Activated CD4-positive, alpha-beta memory T cell treated with anti-CD3 and anti-CD28 coated beads for 36 hours (primary cell): ENCODE data around the gene MMP23B. TPM values are rescaled to one million over a fixed set of nuclear protein-coding genes. Genes with fewer than 3 reads are reported as not detected.

Source experiments
- CTCF ChIA-PET: fragments of 350-600 bp; sonication (Branson Sonifier 250); formaldehyde crosslinking; loops from one replicate; lab custom pipeline; 2021; ENCODE audit warnings: antibody characterized with exemption, inconsistent platforms; lab: Charles Lee
- POLR2A ChIA-PET: fragments of 350-600 bp; sonication (Branson Sonifier 250); formaldehyde crosslinking; loops from one replicate; lab custom pipeline; 2021; ENCODE audit warnings: antibody characterized with exemption; lab: Charles Lee
- DNase-seq: peaks from one replicate; pipeline ENCODE4 v3.0.0-alpha.2; 2020
- H3K27ac Mint-ChIP-seq: one replicate; pipeline ENCODE4 v1.8.0; 2021; ENCODE audit warnings: mixed read lengths
- H3K27me3 Mint-ChIP-seq: one replicate; pipeline ENCODE4 v1.8.0; 2021; ENCODE audit warnings: mixed read lengths
- H3K36me3 Mint-ChIP-seq: one replicate; pipeline ENCODE4 v1.8.0; 2021; ENCODE audit warnings: mixed read lengths
- H3K4me1 Mint-ChIP-seq: one replicate; pipeline ENCODE4 v1.8.0; 2021; ENCODE audit warnings: low read depth, mixed read lengths
- H3K4me3 Mint-ChIP-seq: one replicate; pipeline ENCODE4 v1.8.0; 2021; ENCODE audit warnings: mild to moderate bottlenecking, mixed read lengths
- H3K9me3 Mint-ChIP-seq: one replicate; pipeline ENCODE4 v1.8.0; 2021; ENCODE audit warnings: mixed read lengths
- intact Hi-C: fragments of 100-400 bp; cut with micrococcal nuclease; formaldehyde crosslinking; loops from one replicate; pipeline ENCODE4 v1.15.1; 2023
- total RNA-seq, 2 experiments: library from RNA; stranded (reverse); gene quantifications; one replicate each; pipeline ENCODE4 v1.2.3, GENCODE V29; 2021

Gene MMP23B
- total RNA-seq, 2 experiments from 2014 or later: 0.61 to 1.1 TPM

DNA sequence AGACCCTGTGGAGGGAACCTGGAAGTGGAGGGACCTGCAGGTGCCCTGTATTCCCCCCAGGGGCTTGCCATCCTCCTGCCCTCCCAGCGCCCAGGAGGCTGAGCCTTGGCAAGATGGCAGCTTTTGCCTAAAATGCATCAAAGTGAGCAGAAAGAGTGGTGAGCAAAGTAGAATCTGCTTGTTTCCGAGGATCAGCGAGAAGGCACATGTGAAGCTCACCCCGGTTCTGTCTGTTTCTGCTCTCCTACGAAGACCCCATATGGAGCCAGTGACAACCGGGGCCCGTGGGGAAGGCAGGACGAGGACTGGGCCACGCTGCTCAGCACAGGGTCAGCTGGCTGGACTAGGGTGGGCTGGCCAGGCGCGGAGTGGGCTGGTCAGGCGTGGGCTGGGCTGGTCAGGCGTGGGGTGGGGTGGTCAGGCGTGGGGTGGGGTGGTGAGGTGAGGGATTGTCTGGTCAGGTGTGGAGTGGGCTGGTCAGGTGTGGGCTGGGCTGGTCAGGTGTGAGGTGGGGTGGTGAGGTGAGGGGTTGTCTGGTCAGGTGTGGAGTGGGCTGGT lies 26.9 kb upstream of the MMP23B start:
- POLR2A ChIA-PET: interaction anchor here (1.4 kb wide), 1 partner anchor 9 kb away, joined by 3 read pairs; no protein-coding TSS in a partner anchor
- no peak for DNase-seq
- Mint-ChIP-seq H3K27ac (no peak overlapping the region), H3K4me3 (no peak overlapping the region), H3K9me3 (no peaks in the 10 kb centered on the region), H3K4me1 (peaks cover 15% of the 10 kb centered on the region), H3K27me3 (no peaks in the 10 kb centered on the region), H3K36me3 (no peaks in the 10 kb centered on the region)
- CTCF ChIA-PET: no interaction called here
- intact Hi-C loops: no loop called here

- peaks cover 17% of the 10 kb centered on the region for H3K4me1 Mint-ChIP-seq
- H3K4me3 Mint-ChIP-seq: no peak overlapping the region
- no peak for DNase-seq
- no peaks in the 10 kb centered on the region for H3K36me3 Mint-ChIP-seq
- no peaks in the 10 kb centered on the region for H3K27me3 Mint-ChIP-seq
- CTCF ChIA-PET: no interaction called here
- H3K9me3 Mint-ChIP-seq: no peaks in the 10 kb centered on the region
- POLR2A ChIA-PET: no interaction called here
- intact Hi-C loops: no loop called here
- H3K27ac Mint-ChIP-seq: no peak overlapping the region
These were observed 26.2 kb upstream of the MMP23B start for GRCh38 chr1:1605724-1606123.

GRCh38 chr1:1606232-1606631 lies 25.7 kb upstream of the MMP23B start:
- intact Hi-C loops: no loop called here
- CTCF ChIA-PET: no interaction called here
- no peak overlapping the region for H3K27ac Mint-ChIP-seq
- no peak overlapping the region for H3K4me3 Mint-ChIP-seq
- H3K4me1 Mint-ChIP-seq: peaks cover 17% of the 10 kb centered on the region
- H3K27me3 Mint-ChIP-seq: no peaks in the 10 kb centered on the region
- H3K36me3 Mint-ChIP-seq: no peaks in the 10 kb centered on the region
- no peak for DNase-seq
- H3K9me3 Mint-ChIP-seq: no peaks in the 10 kb centered on the region
- POLR2A ChIA-PET: interaction anchor here (0.6 kb wide), 1 partner anchor 535 kb away, joined by 3 read pairs; no protein-coding TSS in a partner anchor

DNA sequence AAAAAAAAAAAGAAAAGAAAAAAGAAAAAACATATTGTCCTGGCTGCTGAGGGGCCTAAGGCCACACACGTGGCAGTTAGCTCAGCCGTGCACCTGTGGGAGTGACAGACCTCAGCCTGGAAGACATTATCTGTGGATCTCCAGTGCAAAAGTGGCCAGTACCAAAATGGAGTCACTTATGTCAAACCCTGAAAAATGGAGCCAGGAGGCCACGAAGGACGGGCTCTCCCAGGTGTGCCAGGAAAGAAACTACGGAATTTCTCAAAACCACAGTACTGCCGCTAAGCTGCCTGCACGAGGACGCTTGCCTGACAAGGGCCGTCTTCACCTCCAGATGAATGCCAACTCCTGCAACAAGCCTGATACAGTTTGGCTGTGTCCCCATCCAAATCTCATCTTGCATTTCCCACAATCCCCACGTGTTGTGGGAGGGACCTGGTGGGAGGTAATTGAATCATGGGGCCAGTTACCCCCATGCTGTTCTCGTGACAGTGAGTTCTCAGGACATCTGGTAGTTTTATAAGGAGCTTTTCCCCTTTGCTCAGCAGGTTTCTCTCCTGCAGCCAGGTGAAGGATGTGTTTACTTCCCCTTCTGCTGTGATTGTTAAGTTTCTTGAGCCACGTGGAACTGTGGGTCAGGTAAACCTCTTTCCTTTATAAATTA lies 22.0 kb upstream of the MMP23B start:
- POLR2A ChIA-PET: no interaction called here
- no peak overlapping the region for H3K4me3 Mint-ChIP-seq
- H3K27me3 Mint-ChIP-seq: no peaks in the 10 kb centered on the region
- CTCF ChIA-PET: no interaction called here
- intact Hi-C loops: no loop called here
- no peak for DNase-seq
- H3K36me3 Mint-ChIP-seq: peaks cover 6% of the 10 kb centered on the region
- no peaks in the 10 kb centered on the region for H3K9me3 Mint-ChIP-seq
- peaks cover 30% of the 10 kb centered on the region for H3K4me1 Mint-ChIP-seq
- H3K27ac Mint-ChIP-seq: no peak overlapping the region

- Mint-ChIP-seq H3K9me3 (no peaks in the 10 kb centered on the region), H3K27ac (no peak overlapping the region), H3K4me1 (peaks cover 30% of the 10 kb centered on the region), H3K36me3 (peaks cover 6% of the 10 kb centered on the region), H3K27me3 (no peaks in the 10 kb centered on the region), H3K4me3 (no peak overlapping the region)
- intact Hi-C loops: no loop called here
- ChIA-PET CTCF (no interaction called here), POLR2A (interaction anchor here (1.3 kb wide), 1 partner anchor 41 kb away, joined by 5 read pairs; no protein-coding TSS in a partner anchor)
- no peak for DNase-seq
These were observed 21.2 kb upstream of the MMP23B start for GRCh38 chr1:1610796-1611195.

DNA sequence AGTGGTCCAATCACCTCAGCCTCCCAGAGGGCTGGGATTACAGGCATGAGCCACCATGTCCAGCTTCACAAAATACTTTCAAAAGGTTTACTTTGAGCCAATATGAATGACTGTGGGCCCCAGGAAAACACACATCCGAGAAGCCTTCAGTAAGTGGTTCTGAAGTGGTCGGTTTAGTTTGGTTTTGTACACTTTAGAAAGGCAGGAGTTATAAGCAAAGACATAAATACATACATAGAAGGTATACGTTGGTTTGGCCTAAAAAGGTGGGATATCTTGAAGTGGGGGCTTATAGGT lies 19.9 kb upstream of the MMP23B start:
- no peaks in the 10 kb centered on the region for H3K27me3 Mint-ChIP-seq
- H3K36me3 Mint-ChIP-seq: peaks cover 6% of the 10 kb centered on the region
- H3K9me3 Mint-ChIP-seq: no peaks in the 10 kb centered on the region
- H3K4me1 Mint-ChIP-seq: peaks cover 27% of the 10 kb centered on the region
- ChIA-PET POLR2A (interaction anchor here (1.3 kb wide), 1 partner anchor 42 kb away, joined by 5 read pairs; no protein-coding TSS in a partner anchor), CTCF (no interaction called here)
- no peak overlapping the region for H3K27ac Mint-ChIP-seq
- H3K4me3 Mint-ChIP-seq: no peak overlapping the region
- intact Hi-C loops: no loop called here
- no peak for DNase-seq

- Mint-ChIP-seq H3K27me3 (no peaks in the 10 kb centered on the region), H3K4me1 (peaks cover 22% of the 10 kb centered on the region), H3K27ac (peak overlapping the region; percentile 90), H3K36me3 (peaks cover 6% of the 10 kb centered on the region), H3K9me3 (no peaks in the 10 kb centered on the region), H3K4me3 (peak overlapping the region; percentile 90)
- ChIA-PET POLR2A (interaction anchor here (1.0 to 1.1 kb wide), 2 partner anchors 9 to 36 kb away, joined by 3 to 4 read pairs; no protein-coding TSS in a partner anchor), CTCF (interaction anchor here (1.2 to 1.5 kb wide), 3 partner anchors 16 to 56 kb away, joined by 4 to 13 read pairs (median 6); no protein-coding TSS in a partner anchor)
- intact Hi-C loops: loop anchor here (2.0 kb wide), 2 partner anchors 17 to 45 kb away; partner anchors contain the start of gene CDK11B
- no peak for DNase-seq
These were observed 18.4 kb upstream of the MMP23B start for GRCh38 chr1:1613509-1614082.

- intact Hi-C loops: loop anchor here (2.0 kb wide), 2 partner anchors 16 to 44 kb away; partner anchors contain the start of gene CDK11B
- DNase-seq: peak; percentile 76
These were observed 17.6 kb upstream of the MMP23B start for GRCh38 chr1:1614204-1614953.

DNA sequence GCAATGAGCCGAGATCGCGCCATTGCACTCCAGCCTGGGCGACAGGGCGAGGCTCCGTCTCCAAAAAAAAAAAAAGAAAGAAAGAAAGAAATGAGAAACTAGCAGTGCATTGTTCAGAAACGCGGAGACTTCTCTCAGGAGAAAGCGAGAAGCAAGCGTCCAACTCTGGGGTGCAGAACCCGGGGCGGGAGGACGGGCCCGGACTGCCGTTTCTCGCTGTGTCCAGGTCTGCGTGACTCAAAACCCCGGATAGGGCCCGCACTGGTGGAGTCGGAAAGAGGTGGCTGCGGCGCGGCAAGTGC lies 17.1 kb upstream of the MMP23B start:
- DNase-seq: no peak
- intact Hi-C loops: loop anchor here (1.0 to 2.0 kb wide), 4 partner anchors 16 to 240 kb away; partner anchors contain the start of genes AURKAIP1, CDK11B and SSU72
- Mint-ChIP-seq H3K4me3 (peak overlapping the region; percentile 90), H3K36me3 (peaks cover 6% of the 10 kb centered on the region), H3K27me3 (no peaks in the 10 kb centered on the region), H3K9me3 (no peaks in the 10 kb centered on the region), H3K4me1 (peaks cover 22% of the 10 kb centered on the region), H3K27ac (peak overlapping the region; percentile 90)
- ChIA-PET CTCF (interaction anchor here (0.6 to 1.5 kb wide), 6 partner anchors 14 to 291 kb away, joined by 3 to 13 read pairs (median 4); partner anchors contain the start of gene CCNL2), POLR2A (interaction anchor here (0.8 to 1.2 kb wide), 3 partner anchors 16 to 104 kb away, joined by 3 read pairs; no protein-coding TSS in a partner anchor)

More at GRCh38 chr1:1614204-1614953, 17.6 kb upstream of the MMP23B start:
- H3K27ac Mint-ChIP-seq: peak overlapping the region; percentile 90
- ChIA-PET CTCF (interaction anchor here (0.6 to 1.5 kb wide), 6 partner anchors 16 to 291 kb away, joined by 3 to 13 read pairs (median 4); partner anchors contain the start of gene CCNL2), POLR2A (interaction anchor here (0.8 to 1.1 kb wide), 4 partner anchors 10 to 103 kb away, joined by 3 to 4 read pairs (median 3); no protein-coding TSS in a partner anchor)
- H3K4me3 Mint-ChIP-seq: peak overlapping the region; percentile 90
- peaks cover 6% of the 10 kb centered on the region for H3K36me3 Mint-ChIP-seq
- H3K4me1 Mint-ChIP-seq: peaks cover 22% of the 10 kb centered on the region
- H3K27me3 Mint-ChIP-seq: no peaks in the 10 kb centered on the region
- no peaks in the 10 kb centered on the region for H3K9me3 Mint-ChIP-seq

DNA sequence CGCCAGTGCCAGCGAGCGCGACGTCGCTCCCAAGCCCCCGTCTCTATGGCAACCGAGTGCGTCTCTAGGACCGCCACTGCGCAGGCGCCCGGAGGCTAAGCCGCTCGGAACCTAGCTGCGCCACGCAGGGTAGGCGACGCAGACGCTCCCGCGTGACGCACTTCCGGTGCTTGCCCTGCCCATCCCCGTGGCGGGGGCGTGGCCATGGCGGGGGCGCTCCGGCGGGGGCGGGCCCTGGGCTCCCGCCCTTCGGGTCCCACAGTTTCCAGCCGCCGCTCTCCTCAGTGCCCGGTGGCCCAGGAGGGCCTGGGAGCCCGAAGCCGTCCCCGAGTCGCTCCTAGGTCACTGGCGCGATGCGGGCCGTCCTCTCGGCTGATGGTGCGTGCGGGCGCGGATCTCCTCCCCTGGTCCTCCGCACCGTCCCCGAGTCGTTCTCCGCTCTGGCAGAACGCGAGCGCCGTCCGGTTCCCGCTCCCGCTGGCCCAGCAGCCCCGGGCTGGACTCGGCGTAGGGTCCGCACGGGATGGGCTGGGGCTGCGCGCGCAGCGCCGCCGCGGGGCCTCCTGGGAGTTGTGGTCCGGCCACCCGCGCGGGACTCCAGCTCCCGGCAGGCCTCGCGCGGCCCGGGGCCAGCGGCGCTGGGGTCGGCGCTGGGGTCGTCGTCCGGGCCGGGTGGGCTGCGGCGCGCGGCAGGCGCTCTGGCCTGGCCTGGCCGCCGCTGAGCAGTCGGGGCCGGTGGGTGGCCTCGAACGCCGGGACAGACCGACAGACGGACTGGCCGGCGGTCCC lies 16.5 kb upstream of the MMP23B start, which contains the start of gene MIB2:
TSS of gene MIB2 (plus strand) at position 245 of the 789 bp plus-strand sequence. CDS start 7,953 bp downstream, outside the sequence.
- DNase-seq: peak; percentile 97

More for the DNA sequence above, 16.5 kb upstream of the MMP23B start, which contains the start of gene MIB2:
- H3K4me1 Mint-ChIP-seq: peaks cover 18% of the 10 kb centered on the region
- peak within 1 kb of the TSS; percentile 90 for H3K4me3 Mint-ChIP-seq
- H3K27me3 Mint-ChIP-seq: no peaks in the 10 kb centered on the region
- intact Hi-C loops: loop anchor here (1.0 to 2.0 kb wide), 4 partner anchors 15 to 240 kb away; partner anchors contain the start of genes AURKAIP1, CDK11B and SSU72
- POLR2A ChIA-PET: interaction anchor here (1.0 to 1.3 kb wide), 5 partner anchors 14 to 208 kb away, joined by 3 read pairs; no protein-coding TSS in a partner anchor
- peak within 1 kb of the TSS; percentile 90 for H3K27ac Mint-ChIP-seq
- CTCF ChIA-PET: interaction anchor here (0.6 to 1.1 kb wide), 3 partner anchors 14 to 290 kb away, joined by 3 to 5 read pairs (median 4); no protein-coding TSS in a partner anchor
- no peaks in the 10 kb centered on the region for H3K9me3 Mint-ChIP-seq
- peaks cover 6% of the 10 kb centered on the region for H3K36me3 Mint-ChIP-seq
